GM10248 (cell line): ENCODE results near the gene GSK3B.

Experiments
- CTCF ChIA-PET: fragments of 300-600 bp; sonication (Branson Sonifier 250); formaldehyde crosslinking; extraction: SDS; loops from one replicate; lab custom pipeline; 2021; ENCODE audit warnings: antibody characterized with exemption; lab: Yijun Ruan, JAX
- POLR2A ChIA-PET: fragments of 350-650 bp; sonication (Branson Sonifier 250); formaldehyde crosslinking; extraction: SDS; loops from one replicate; lab custom pipeline; 2020; ENCODE audit warnings: antibody characterized with exemption; lab: Yijun Ruan, JAX
- DNase-seq: peaks from one replicate; pipeline ENCODE4 v3.0.0; 2012; ENCODE audit errors: extremely low spot score
- TF ChIP-seq, protein P1 (sequence below): IDR thresholded peaks from 2 replicates; pipeline ENCODE4 v1.5.1; 2012; ENCODE audit warnings: mild to moderate bottlenecking, low read depth; ENCODE audit errors: extremely low read depth, missing control alignments, control extremely low read depth

Gene GSK3B

DNA sequence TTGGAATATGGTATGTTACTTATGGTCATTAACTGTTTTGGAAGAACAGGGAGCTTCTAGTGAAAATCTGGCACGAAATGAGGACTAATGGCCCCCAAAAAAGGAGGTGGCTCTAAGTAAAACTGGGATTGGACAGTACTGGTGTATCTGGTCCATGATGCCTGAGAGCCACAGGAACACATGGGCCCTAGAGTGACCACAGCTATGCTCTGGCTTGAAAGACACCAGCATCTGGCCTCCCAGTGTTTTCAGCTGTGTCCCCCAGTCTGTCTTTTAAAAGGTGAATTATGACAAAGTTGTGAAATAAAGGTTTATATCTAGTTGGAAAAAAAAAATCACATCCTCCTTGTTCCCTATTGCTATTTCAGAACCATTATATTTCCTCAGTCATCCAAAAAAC, 64.5 kb downstream of the GSK3B start:
- CTCF ChIA-PET, result interaction anchor here (1.0 to 1.2 kb wide), 4 partner anchors 9 to 137 kb away, joined by 3 to 4 read pairs (median 3); no protein-coding TSS in a partner anchor
- POLR2A ChIA-PET, result no interaction called here
- no peak for DNase-seq
- TF ChIP-seq, protein P1, sequence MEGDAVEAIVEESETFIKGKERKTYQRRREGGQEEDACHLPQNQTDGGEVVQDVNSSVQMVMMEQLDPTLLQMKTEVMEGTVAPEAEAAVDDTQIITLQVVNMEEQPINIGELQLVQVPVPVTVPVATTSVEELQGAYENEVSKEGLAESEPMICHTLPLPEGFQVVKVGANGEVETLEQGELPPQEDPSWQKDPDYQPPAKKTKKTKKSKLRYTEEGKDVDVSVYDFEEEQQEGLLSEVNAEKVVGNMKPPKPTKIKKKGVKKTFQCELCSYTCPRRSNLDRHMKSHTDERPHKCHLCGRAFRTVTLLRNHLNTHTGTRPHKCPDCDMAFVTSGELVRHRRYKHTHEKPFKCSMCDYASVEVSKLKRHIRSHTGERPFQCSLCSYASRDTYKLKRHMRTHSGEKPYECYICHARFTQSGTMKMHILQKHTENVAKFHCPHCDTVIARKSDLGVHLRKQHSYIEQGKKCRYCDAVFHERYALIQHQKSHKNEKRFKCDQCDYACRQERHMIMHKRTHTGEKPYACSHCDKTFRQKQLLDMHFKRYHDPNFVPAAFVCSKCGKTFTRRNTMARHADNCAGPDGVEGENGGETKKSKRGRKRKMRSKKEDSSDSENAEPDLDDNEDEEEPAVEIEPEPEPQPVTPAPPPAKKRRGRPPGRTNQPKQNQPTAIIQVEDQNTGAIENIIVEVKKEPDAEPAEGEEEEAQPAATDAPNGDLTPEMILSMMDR, result no peak

DNA sequence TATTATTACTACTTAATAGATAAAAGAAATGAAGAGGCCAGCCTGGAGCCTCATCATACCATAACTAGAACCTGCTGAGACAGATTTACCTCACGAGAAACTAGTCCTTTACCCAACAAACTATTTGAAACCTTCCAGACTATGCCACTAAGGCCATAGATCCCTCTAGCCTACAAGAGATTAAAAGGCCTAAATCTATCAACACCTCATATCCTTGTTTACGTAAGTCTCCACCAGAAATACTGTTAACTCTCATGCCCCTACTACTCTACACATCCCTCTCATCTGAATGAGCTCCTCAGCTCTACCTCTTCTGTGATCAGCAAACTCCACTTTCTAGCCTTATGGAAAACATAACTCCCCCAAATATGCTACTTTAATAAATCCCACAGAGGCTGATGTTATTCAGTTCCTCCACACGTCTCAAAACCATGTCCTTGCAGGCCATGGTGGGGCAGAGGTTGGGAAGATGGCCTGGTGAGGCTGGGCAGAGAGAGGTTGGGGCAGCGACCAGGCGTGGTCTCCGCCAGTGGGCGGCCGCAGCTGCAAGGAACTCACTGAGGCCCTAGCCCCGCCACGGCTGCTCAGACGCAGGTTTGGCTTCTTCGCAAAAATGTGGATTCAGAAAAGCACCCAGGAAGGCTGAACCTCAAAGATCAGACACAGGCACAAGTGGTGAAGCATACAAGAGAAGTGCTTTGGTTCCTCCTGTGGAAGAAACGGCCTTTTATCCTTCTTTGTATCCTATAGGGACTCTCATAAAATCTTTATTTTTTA, 65.8 kb downstream of the GSK3B start:
- ChIA-PET CTCF (interaction anchor here (1.0 to 1.5 kb wide), 2 partner anchors 9 to 136 kb away, joined by 3 to 4 read pairs; no protein-coding TSS in a partner anchor), POLR2A (no interaction called here)
- DNase-seq, result no peak
- TF ChIP-seq, protein P1, result no peak

DNA sequence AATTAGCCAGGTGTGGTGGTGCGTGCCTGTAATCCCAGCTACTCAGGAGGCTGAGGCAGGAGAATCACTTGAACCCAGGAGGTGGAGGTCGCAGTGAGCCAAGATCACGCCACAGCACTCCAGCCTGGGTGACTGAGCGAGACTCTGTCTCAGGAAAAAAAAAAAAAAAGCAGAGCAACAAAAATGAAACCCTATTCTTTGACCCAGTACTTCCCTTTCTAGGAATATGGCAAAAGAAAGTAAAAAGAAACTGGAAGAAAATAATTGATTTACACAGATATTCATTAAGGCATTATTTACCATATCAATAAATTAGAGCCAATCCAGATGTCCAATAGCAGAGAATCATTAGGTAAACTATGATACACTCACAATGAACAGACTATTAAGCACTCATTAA, 67.0 kb downstream of the GSK3B start:
- POLR2A ChIA-PET, result no interaction called here
- no peak for DNase-seq
- TF ChIP-seq, protein P1, result no peak
- CTCF ChIA-PET, result no interaction called here

DNA sequence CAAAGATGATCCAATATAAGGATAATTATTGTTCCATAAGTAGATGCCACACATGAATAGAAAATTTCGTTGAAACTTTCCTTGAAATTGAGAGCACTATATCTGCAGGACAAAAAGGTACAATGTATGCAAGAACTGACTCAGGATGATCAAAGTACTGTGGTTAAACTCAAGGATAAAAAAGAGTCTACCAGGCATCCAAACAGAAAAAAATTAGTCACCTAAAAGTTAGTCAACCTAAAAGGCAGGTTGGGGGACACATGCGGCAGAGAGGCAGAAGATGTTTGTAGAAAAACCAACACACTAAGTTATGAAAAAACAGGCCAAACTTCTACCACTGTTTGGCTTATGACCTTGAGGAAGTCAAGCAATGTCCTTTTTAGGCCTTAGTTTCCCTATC, 68.7 kb downstream of the GSK3B start:
- CTCF ChIA-PET, result no interaction called here
- TF ChIP-seq, protein P1, result no peak
- POLR2A ChIA-PET, result no interaction called here
- no peak for DNase-seq

DNA sequence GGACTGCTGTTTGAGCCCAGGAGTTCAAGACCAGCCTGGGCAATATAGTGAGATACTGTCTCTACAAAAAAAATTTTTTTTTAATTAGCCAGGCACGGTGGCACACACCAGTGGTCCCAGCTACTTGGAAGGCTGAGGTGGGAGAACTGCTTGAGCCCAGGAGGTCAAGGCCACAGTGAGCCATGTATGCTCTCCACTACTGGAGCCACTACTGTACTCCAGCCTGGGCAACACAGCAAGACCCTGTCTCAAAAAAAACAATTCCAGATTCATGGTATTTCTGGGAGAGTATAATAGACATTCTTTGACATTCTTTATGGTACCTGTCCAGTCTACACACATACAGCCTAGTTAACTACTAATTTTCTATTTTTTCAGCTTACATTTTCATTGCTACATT, 70.1 kb downstream of the GSK3B start:
- DNase-seq, result no peak
- CTCF ChIA-PET, result interaction anchor here (1.1 kb wide), 1 partner anchor 12 kb away, joined by 3 read pairs; no protein-coding TSS in a partner anchor
- TF ChIP-seq, protein P1, result no peak
- POLR2A ChIA-PET, result no interaction called here

DNA sequence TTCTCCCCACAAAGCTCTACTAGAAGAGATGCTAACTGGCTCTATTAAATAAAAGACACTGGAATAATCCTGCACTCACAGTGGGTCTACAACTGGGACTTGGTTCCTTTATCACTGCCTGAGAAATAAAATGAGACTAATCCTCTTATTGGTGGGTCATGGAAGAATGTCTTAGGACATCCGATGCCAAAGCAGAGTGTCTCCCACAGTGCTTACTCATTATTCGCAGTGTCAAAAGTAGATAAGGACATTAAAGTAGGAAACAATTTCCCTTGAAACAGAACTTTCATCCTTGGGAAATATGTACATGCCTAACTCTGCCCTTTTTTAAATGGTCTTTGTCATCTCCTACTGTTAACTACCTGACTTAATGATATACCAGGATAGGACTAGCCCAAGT, 71.5 kb downstream of the GSK3B start:
- TF ChIP-seq, protein P1, result no peak
- no peak for DNase-seq
- ChIA-PET CTCF (no interaction called here), POLR2A (no interaction called here)
